Activated T-cell treated with anti-CD3 and anti-CD28 coated beads for 48 hours (primary cell): ENCODE results near the gene IWS1.
"Not testable (repeated sequence)": the region's sequence is repeated elsewhere in the genome, so short reads cannot be mapped to it uniquely, and the experiment has no call there.

Experiments
- DNase-seq: peaks from one replicate; pipeline ENCODE4 v3.0.0-alpha.2; 2020; ENCODE audit warnings: low read depth

Gene IWS1

GRCh38 chr2:127454595-127455565, 71.4 kb downstream of the IWS1 start:
- no peak for DNase-seq

GRCh38 chr2:127453392-127454171, 72.7 kb downstream of the IWS1 start:
- no peak for DNase-seq

GRCh38 chr2:127453013-127453391, 73.3 kb downstream of the IWS1 start:
- no peak for DNase-seq

GRCh38 chr2:127452423-127452822, 73.9 kb downstream of the IWS1 start:
- DNase-seq: not testable (repeated sequence)

GRCh38 chr2:127451981-127452380, 74.3 kb downstream of the IWS1 start:
- no peak for DNase-seq

- DNase-seq: no peak
These were observed 76.4 kb downstream of the IWS1 start for GRCh38 chr2:127449898-127450297.

- DNase-seq: no peak
These were observed 76.9 kb downstream of the IWS1 start for GRCh38 chr2:127449414-127449813.

- DNase-seq: no peak
These were observed 77.8 kb downstream of the IWS1 start for GRCh38 chr2:127448526-127448925.

- DNase-seq: no peak
These were observed 86.9 kb downstream of the IWS1 start for GRCh38 chr2:127439343-127439742.

GRCh38 chr2:127437781-127438726, 88.2 kb downstream of the IWS1 start:
- no peak for DNase-seq

- no peak for DNase-seq
These were observed 89.2 kb downstream of the IWS1 start for GRCh38 chr2:127437056-127437455.

GRCh38 chr2:127434515-127434914, 91.8 kb downstream of the IWS1 start:
- DNase-seq: no peak

GRCh38 chr2:127431408-127432023, 94.8 kb downstream of the IWS1 start:
- no peak for DNase-seq
